ENCODE measurements around the gene LDB2.

Gene LDB2

GRCh38 chr4:16484711-16485110 lies 413.7 kb downstream of the LDB2 start:
- DNase-seq (ENCODE audit: low read depth in 2 of 2): no peak

- DNase-seq (ENCODE audit: low read depth in 2 of 2): no peak
Observed at GRCh38 chr4:16483540-16483939, 414.9 kb downstream of the LDB2 start.

- no peak for DNase-seq (ENCODE audit: low read depth in 2 of 2)
Observed at GRCh38 chr4:16480011-16480410, 418.4 kb downstream of the LDB2 start.

- DNase-seq (ENCODE audit: low read depth in 2 of 2): no peak
Observed at GRCh38 chr4:16472537-16472936, 425.9 kb downstream of the LDB2 start.

- DNase-seq (ENCODE audit: low read depth in 2 of 2): no peak
Observed at GRCh38 chr4:16467061-16467460, 431.4 kb downstream of the LDB2 start.

GRCh38 chr4:16466581-16466980 lies 431.9 kb downstream of the LDB2 start:
- no peak for DNase-seq (ENCODE audit: low read depth in 2 of 2)

- no peak for DNase-seq (ENCODE audit: low read depth in 2 of 2)
Observed at GRCh38 chr4:16464651-16465050, 433.8 kb downstream of the LDB2 start.

GRCh38 chr4:16462656-16463055 lies 435.8 kb downstream of the LDB2 start:
- no peak for DNase-seq (ENCODE audit: low read depth in 2 of 2)

GRCh38 chr4:16461362-16461761 lies 437.1 kb downstream of the LDB2 start:
- DNase-seq (ENCODE audit: low read depth in 2 of 2): no peak

GRCh38 chr4:16457944-16458343 lies 440.5 kb downstream of the LDB2 start:
- no peak for DNase-seq (ENCODE audit: low read depth in 2 of 2)
